ENCODE measurements around the gene PTCD2.

Gene PTCD2

GRCh38 chr5:72351376-72351775 lies 31.2 kb downstream of the PTCD2 start:
- no peak for DNase-seq

GRCh38 chr5:72352616-72353015 lies 32.4 kb downstream of the PTCD2 start:
- DNase-seq = no peak

- no peak for DNase-seq
Measured at GRCh38 chr5:72353046-72353445, 32.9 kb downstream of the PTCD2 start.

GRCh38 chr5:72355706-72356299 lies 35.6 kb downstream of the PTCD2 start:
- no peak for DNase-seq

GRCh38 chr5:72356361-72356760 lies 36.2 kb downstream of the PTCD2 start:
- DNase-seq = no peak

GRCh38 chr5:72358925-72359324 lies 38.8 kb downstream of the PTCD2 start:
- no peak for DNase-seq

- DNase-seq = no peak
Measured at GRCh38 chr5:72359886-72360285, 39.7 kb downstream of the PTCD2 start.

GRCh38 chr5:72363166-72363802 lies 43.1 kb downstream of the PTCD2 start:
- no peak for DNase-seq

- no peak for DNase-seq
Measured at GRCh38 chr5:72364171-72364570, 44.0 kb downstream of the PTCD2 start.

GRCh38 chr5:72364951-72365350 lies 44.8 kb downstream of the PTCD2 start:
- DNase-seq = no peak

- peak; percentile 75 for DNase-seq
Measured at GRCh38 chr5:72366324-72366976, 46.3 kb downstream of the PTCD2 start.

GRCh38 chr5:72368271-72368670 lies 48.1 kb downstream of the PTCD2 start:
- no peak for DNase-seq

- no peak for DNase-seq
Measured at GRCh38 chr5:72369301-72369700, 49.1 kb downstream of the PTCD2 start.

GRCh38 chr5:72369711-72370110 lies 49.5 kb downstream of the PTCD2 start:
- DNase-seq = no peak

GRCh38 chr5:72372331-72372730 lies 52.2 kb downstream of the PTCD2 start:
- no peak for DNase-seq

GRCh38 chr5:72372923-72373322 lies 52.8 kb downstream of the PTCD2 start:
- no peak for DNase-seq

GRCh38 chr5:72374844-72375243 lies 54.7 kb downstream of the PTCD2 start:
- DNase-seq = no peak

- no peak for DNase-seq
Measured at GRCh38 chr5:72376381-72376780, 56.2 kb downstream of the PTCD2 start.

GRCh38 chr5:72377910-72378638 lies 57.9 kb downstream of the PTCD2 start:
- no peak for DNase-seq

GRCh38 chr5:72378639-72379289 lies 58.6 kb downstream of the PTCD2 start:
- DNase-seq = peak; percentile 67

- DNase-seq = no peak
Measured at GRCh38 chr5:72379936-72380335, 59.8 kb downstream of the PTCD2 start.

GRCh38 chr5:72380492-72381274 lies 60.5 kb downstream of the PTCD2 start:
- no peak for DNase-seq

Measured in NCI-H2029 (cell line).